NCI-H146 treated with DMSO at 0.1 percent for 48 hours (cell line): ENCODE results near the gene TRH.
"Not testable (repeated sequence)": the region's sequence is repeated elsewhere in the genome, so short reads cannot be mapped to it uniquely, and the experiment has no call there.

ENCODE experiments used
- DNase-seq: peaks from one replicate; lab custom pipeline; 2025; ENCODE audit not compliant: unreplicated experiment; lab: John Stamatoyannopoulos, UW

Gene TRH

DNA sequence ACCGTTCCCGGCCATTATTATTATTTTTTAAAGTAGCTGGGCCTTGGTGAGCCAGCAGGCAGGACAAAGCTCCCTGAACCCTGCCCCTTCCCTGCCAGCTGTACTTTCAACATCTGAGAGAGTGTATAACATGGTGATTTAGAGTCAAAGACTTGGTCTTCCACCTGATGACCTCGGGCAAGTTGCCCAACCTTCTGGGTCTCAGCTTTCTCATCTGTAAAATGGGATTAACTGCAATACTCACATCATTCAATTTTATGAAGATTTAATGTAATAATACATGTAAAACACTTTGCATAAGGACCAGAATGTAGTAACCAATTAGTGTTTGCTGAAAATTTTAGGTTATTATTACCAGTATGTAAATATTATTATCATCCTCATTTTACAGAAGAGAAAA, 11.9 kb upstream of the TRH start:
- DNase-seq: no peak

- DNase-seq: no peak
Measured at GRCh38 chr3:129965937-129966336, 8.6 kb upstream of the TRH start.

DNA sequence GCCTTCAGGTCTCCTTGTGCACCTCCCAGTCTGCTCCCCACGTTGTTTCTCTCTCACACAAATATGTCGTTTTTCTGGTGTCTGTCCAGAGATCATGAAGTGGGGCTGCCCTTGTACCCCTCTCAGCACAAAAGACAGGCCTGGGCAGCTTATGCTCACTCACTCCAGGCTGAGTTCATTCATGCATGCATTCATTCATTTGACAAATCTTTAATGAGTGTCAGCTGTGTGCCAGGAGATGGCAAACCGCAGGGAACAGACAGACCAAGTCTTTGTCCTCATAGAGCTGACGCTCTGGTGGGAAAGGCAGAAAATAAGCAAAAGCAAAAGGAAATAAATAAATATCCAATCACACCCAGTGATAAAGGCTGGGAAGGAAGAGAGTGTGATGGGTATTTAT, 7.6 kb upstream of the TRH start:
- no peak for DNase-seq

DNA sequence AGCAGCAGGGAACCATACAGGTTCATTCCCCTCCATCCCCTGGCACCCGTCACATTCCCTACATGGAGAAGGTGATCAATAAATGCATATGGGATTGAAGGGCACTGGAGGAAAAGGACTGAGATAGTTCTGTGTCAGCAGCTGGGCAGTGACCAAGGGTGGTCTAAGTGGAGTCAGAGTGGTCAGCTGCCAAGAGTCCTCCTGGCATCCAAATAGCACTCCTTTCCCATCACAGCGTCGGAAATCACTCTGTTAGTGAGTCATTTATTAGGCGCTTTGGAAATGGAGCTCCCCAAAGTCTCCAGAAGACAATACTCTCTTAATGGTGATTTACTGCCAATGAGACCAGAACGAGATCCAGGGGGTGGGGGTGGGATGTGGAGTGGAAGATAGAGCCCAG, 6.8 kb upstream of the TRH start:
- no peak for DNase-seq

DNA sequence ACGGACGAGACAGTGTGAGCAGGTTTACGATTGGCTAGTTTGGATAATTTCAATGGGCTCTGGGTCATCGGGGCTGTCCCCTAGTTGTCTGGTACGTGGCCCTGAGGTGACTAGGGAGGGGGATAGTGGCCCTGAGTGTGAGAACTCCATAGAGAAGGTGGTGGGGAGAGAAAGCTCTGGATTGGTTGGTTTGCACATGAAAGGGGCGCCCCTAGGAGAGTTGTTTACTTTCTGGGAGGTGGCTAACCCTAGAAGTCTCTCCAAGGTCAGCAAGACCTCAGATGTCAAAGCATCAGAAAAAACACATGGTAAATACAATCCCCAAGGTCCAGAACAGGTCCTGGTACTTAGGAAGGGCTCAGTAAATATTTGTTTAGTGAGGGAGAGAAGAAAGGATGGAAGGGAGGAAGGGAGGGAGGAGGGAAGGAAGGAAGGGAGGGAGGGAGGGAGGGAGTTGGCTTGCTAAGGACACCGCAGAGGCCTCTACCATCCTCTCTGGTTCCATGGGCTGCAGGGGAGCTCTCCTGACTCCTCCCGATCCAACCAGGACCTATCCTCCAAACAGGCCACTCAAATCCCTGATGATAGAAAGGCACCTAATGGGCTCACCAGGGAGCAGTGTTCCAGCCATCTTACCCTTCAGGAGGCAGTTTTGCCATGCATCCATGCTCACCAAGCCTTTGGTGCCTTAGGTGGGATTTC, 3.0 kb upstream of the TRH start:
- DNase-seq: no peak

DNA sequence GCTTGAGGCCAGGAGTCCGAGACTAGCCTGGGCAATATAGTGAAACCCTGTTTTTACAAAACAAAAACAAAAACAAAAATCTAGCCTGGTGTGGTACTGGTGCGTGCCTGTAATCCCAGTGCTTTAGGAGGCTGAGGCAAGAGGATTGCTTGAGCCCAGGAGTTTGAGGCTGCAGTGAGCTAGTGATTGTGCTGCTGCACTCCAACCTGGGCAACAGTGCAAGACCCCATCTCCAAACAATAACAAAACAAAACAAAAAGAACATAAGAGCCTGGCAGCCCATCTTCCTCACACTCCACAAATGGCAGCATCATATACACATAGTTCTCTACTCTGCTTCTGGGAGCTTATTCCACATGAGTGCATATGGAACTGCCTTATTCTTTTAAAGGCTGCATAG, 2.2 kb upstream of the TRH start:
- DNase-seq: no peak

DNA sequence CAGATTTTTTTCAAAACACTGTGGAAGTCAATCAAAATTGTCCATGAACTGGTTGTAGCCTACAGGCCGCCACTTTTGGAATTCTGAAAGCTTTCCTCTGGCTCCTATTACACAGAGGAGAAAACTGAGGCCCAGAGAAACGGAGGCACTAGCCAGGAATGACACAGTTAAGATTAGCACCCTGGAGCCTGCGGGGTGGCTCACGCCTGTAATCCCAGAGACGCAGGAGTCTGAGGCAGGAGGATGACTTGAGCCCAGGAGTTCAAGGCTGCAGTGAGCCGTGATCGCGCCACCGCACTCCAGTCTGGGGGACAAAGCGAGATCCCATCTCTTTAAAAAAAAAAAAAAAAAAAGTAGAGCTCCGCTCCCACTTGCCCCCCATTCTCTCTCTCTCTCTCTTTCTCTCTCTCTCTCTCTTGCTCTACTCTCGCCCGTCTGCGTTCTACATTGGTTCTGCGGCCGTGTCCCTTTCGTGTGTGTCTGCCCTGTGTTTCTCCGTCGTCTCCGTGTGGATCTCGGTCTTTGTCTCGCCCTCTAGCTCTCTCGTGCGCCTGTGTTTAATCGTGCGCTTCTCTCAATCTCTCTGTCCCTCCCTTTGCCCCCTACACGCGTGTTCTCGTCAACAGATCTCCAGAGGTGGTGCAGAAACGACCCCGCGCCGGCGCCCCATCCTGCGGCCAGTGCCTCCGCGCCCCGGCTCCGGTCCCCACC, 512 bp upstream of the TRH start:
- DNase-seq: no peak

GRCh38 chr3:129974833-129975704, 549 bp downstream of the TRH start:
- DNase-seq: no peak

GRCh38 chr3:129975705-129976048, 1.2 kb downstream of the TRH start:
- no peak for DNase-seq

- DNase-seq: no peak
Measured at GRCh38 chr3:129976286-129976685, 1.8 kb downstream of the TRH start.

DNA sequence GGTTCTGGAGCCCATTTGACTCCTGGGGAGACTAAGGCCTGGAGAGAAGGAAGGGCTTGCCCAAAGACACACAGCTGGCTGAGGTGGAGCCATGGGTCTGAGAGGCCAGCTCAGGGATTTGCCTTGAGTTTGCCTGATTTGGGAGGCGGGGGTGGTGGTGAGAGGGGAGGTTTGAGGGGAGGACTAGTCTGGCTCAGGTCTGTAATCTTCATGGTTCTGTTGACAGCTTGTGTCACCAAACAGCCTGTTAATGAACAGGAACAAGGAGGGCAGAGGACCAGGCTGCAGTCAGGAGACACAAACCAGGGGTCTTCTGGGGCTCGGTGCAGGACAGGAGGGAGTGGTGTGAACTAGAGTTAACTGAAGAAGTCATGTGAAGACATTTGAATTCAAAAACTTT, 3.6 kb downstream of the TRH start:
- no peak for DNase-seq

DNA sequence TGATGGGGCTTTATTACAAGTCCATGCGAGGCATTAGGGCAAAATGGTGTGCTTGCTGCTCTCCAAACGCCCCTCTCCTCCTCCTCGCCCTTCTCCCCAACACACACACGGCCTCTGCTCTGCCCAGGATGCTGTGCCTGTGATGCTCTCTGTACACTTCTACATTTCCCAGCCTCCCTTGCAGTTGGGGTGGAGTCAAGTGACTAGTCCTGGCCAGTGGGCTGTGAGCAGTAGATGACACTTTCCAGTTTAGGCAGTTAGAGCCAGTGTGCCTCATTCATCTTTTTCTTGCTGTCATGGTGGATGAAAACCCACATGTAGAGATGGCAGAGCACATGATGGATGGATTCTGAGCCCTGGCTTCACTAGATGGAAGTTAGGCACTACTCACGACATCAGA, 5.4 kb downstream of the TRH start:
- DNase-seq: no peak

- no peak for DNase-seq
Measured at GRCh38 chr3:129983561-129983960, 9.0 kb downstream of the TRH start.

DNA sequence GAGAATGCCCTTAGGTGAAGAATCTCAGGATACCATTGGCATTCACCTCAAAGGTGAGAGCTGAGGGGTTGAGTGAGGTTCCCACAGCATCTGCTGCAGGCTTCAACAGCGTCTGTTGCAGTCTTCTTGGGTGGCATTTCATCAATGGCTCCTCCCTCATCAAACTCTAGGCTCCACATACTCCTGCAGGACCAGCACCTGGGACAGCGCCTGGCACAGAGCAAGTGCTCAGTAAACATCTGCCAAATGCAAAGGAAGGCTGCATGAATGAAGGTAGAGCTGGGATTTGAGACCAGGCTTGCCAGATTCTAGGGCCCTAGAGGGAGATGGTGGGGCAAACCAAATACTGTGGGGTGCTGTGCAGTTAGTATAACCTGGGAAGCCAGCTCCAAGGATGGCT, 9.6 kb downstream of the TRH start:
- DNase-seq: no peak

- peak; percentile 30 for DNase-seq
Measured at GRCh38 chr3:129985113-129985512, 10.6 kb downstream of the TRH start.

DNA sequence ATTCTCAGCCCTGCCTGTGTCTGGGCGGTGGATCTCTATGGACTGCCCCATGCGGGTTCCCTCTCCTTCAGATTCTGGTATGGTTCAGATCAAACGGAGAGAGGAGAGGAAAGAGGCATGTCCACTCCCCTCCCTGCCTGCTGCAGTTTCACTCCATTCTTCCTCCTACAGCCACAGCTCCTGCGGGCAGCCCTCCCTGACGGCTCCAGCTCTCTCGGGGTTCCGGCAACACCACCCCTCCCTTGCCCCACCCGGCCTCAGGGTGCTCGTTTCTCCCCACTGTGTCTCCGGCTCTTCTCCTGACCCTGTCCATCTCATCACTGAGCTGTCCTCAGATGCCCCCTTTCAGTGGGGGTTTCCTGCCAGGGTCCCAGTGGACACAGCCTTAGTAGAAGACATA, 13.9 kb downstream of the TRH start:
- DNase-seq: no peak

DNA sequence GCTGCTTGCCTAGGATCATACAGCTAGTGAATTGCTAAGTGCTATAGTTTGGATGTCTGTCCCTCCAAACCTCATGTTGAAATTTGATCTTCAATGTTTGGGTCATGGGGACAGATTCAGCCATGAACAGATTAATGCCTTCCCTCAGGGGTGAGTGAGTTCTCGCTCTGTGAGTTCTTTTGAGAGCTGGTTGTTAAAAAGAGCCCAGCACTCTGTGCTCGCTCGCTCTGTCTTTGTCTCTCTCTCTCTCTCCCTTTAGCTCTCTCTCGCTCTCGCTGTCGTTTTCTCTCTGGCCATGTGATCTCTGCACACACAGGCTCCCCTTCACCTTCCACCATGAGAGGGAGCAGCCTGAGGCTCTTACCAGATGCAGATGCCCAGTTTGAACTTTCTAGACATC, 14.9 kb downstream of the TRH start:
- DNase-seq: no peak

- DNase-seq: no peak
Measured at GRCh38 chr3:129992781-129993180, 18.3 kb downstream of the TRH start.

GRCh38 chr3:129994883-129995559, 20.5 kb downstream of the TRH start:
- DNase-seq: no peak

DNA sequence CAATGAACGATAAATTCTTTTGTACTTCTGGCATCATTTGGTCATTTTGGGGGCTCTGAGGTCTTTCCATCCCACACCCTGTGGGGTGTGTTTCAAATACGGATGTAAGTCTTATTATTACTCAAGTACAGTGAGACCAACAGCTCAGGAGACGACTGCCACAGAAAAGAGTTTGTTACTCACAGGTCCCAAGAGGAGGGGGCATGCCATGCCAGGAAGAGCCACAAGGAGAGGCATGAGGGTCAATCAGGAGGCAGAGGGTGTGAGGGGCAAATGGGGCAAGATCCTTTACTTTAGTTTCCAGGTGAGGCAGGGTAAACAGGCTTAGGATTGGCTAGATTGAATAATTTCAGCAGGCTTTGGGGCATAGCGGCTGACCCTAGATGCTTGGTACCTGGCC, 21.6 kb downstream of the TRH start:
- no peak for DNase-seq

DNA sequence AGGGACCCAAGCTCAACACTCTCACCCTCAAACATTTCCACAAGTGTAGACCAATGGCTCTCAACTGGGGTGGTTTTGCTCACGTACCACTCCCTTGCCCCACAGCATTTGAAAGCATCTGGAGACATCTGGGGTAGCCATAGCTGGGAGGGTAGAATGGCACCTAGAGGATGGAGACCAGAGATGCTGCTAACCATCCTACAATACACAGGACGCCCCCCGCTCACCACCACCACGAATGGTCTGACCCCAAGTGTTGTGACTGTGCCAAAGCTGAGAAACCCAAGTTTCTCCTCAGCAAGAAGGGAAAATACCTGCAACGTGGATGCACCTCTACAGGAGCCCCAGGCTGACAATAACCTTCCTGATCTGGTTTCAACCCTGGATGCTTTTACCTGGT, 24.7 kb downstream of the TRH start:
- not testable (repeated sequence) for DNase-seq
